ENCODE measurements around the gene AASDH.

The AASDH gene

GRCh38 chr4:56386091-56386490 is 1.2 kb downstream of the AASDH start:
- no peak for TF ChIP-seq CTCF (IDR thresholded peaks at IDR 0.05)

GRCh38 chr4:56375458-56375857 is 11.8 kb downstream of the AASDH start:
- no peak for TF ChIP-seq CTCF (IDR thresholded peaks at IDR 0.05)

GRCh38 chr4:56374956-56375355 is 12.3 kb downstream of the AASDH start:
- no peak for TF ChIP-seq CTCF (IDR thresholded peaks at IDR 0.05)

- no peak for TF ChIP-seq CTCF (IDR thresholded peaks at IDR 0.05)
Measured at GRCh38 chr4:56372774-56373173, 14.5 kb downstream of the AASDH start.

GRCh38 chr4:56371426-56372220 is 15.7 kb downstream of the AASDH start:
- no peak for TF ChIP-seq CTCF (IDR thresholded peaks at IDR 0.05)

GRCh38 chr4:56370377-56370776 is 16.9 kb downstream of the AASDH start:
- no peak for TF ChIP-seq CTCF (IDR thresholded peaks at IDR 0.05)

- TF ChIP-seq CTCF (IDR thresholded peaks at IDR 0.05) = no peak
Measured at GRCh38 chr4:56360071-56360470, 27.2 kb downstream of the AASDH start.

- no peak for TF ChIP-seq CTCF (IDR thresholded peaks at IDR 0.05)
Measured at GRCh38 chr4:56356650-56357049, 30.6 kb downstream of the AASDH start.

Data from LNCAP (cell line).